Thyroid gland (tissue), 4 donors: ENCODE results near the gene AOC3. TPM values are rescaled to one million over a fixed set of nuclear protein-coding genes. Genes with fewer than 3 reads are reported as not detected.

Experiments used
- DNase-seq, 2 donors: peaks; one replicate each; pipeline ENCODE4 v3.0.0-alpha.2; 2019
- H3K27ac ChIP-seq, 3 donors: fragments of 200-600 bp; sonication (generic); 1 replicate in 2 of 3; 2 replicates in 1 of 3; pipeline ENCODE4 v1.5.1; 2016 to 2019; ENCODE audit warnings: mild to moderate bottlenecking in 1 of 3, moderate library complexity in 1 of 3
- H3K27me3 ChIP-seq: fragments of 200-600 bp; sonication (generic); one replicate; pipeline ENCODE4 v1.5.1; 2019
- H3K36me3 ChIP-seq, 2 donors: fragments of 200-600 bp; sonication (generic); one replicate each; pipeline ENCODE4 v1.5.1; 2016 to 2019
- H3K4me1 ChIP-seq, 2 donors: fragments of 200-600 bp; sonication (generic); one replicate each; pipeline ENCODE4 v1.5.1; 2017 to 2019
- H3K4me3 ChIP-seq, 3 donors: fragments of 200-600 bp; sonication (generic); replicated peaks in 1 of 3; 1 replicate in 2 of 3; 2 replicates in 1 of 3; pipeline ENCODE4 v1.5.1; 2016; ENCODE audit warnings: mild to moderate bottlenecking in 1 of 3
- H3K9me3 ChIP-seq: fragments of 200-600 bp; sonication (generic); one replicate; pipeline ENCODE4 v1.5.1; 2017
- CTCF ChIP-seq, 6 experiments: fragments of 200-600 bp in 3 of 6; fragments of 450-650 bp in 3 of 6; sonication (generic) in 3 of 6; IDR thresholded peaks; one replicate each; pipeline ENCODE4 v1.5.1; 2016 to 2019; ENCODE audit warnings: antibody characterized with exemption in 6 of 6, mild to moderate bottlenecking in 2 of 6, inconsistent platforms in 1 of 6, moderate library complexity in 1 of 6
- POLR2A ChIP-seq, 2 donors: fragments of 450-650 bp; IDR thresholded peaks; one replicate each; pipeline ENCODE4 v1.6.1; 2017; ENCODE audit warnings: antibody characterized with exemption in 2 of 2, mild to moderate bottlenecking in 2 of 2, moderate library complexity in 1 of 2
- WGBS, 2 donors: methylation state at CpG; one replicate each; pipeline ENCODE4 v1.1.5; 2017; 5-methylcytosine and 5-hydroxymethylcytosine counted together
- intact Hi-C: fragments of 100-400 bp; cut with DNase I; formaldehyde crosslinking; loops from one replicate; pipeline ENCODE4 v1.15.1; 2023
- total RNA-seq, 4 donors: library from RNA; depleted of rRNA; stranded (reverse); fragments of >200 nt; gene quantifications; one replicate each; pipeline ENCODE4 v1.2.3, GENCODE V29; 2016

Gene AOC3, protein sequence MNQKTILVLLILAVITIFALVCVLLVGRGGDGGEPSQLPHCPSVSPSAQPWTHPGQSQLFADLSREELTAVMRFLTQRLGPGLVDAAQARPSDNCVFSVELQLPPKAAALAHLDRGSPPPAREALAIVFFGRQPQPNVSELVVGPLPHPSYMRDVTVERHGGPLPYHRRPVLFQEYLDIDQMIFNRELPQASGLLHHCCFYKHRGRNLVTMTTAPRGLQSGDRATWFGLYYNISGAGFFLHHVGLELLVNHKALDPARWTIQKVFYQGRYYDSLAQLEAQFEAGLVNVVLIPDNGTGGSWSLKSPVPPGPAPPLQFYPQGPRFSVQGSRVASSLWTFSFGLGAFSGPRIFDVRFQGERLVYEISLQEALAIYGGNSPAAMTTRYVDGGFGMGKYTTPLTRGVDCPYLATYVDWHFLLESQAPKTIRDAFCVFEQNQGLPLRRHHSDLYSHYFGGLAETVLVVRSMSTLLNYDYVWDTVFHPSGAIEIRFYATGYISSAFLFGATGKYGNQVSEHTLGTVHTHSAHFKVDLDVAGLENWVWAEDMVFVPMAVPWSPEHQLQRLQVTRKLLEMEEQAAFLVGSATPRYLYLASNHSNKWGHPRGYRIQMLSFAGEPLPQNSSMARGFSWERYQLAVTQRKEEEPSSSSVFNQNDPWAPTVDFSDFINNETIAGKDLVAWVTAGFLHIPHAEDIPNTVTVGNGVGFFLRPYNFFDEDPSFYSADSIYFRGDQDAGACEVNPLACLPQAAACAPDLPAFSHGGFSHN
- 10 to 100 TPM in 1 of 4 donors, 1 to 10 TPM in 3; 4.2 to 11.6 (median 5.8) TPM for total RNA-seq

DNA sequence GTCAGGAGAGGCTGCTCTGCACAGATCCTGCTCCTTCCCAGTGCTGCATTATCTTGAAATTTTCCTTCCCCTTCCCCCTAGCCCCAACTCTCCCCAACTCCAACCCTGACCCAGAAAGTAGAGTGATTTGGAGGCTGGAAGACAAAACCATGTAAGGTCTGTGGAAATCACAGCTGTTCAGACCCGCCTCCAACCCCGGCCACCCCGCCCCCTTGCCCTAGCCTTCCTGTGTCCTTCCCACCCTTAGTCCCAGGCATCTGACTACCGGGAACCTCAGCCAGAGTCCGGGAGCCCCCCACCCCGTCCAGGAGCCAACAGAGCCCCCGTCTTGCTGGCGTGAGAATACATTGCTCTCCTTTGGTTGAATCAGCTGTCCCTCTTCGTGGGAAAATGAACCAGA, at the start of gene AOC3:
Gene AOC3, plus strand, starts transcription at position 246 of the 400 bp plus-strand sequence. Its CDS starts 145 bp downstream, at position 391.
- no peak for TF ChIP-seq CTCF (IDR thresholded peaks at IDR 0.05)
- TF ChIP-seq POLR2A (IDR thresholded peaks at IDR 0.05), result no peak
- no peak for DNase-seq

GRCh38 chr17:42803074-42803883, 47.7 kb upstream of the AOC3 start:
- H3K36me3 ChIP-seq, result no peaks in the 10 kb centered on the region
- H3K4me3 ChIP-seq, result no peak overlapping the region
- WGBS, 2 donors, result 33 to 37% methylated on average over 2 of the region's 2 CpGs
- TF ChIP-seq POLR2A (IDR thresholded peaks at IDR 0.05), result no peak
- TF ChIP-seq CTCF (IDR thresholded peaks at IDR 0.05), result no peak
- no peak overlapping the region for H3K27ac ChIP-seq
- no peaks in the 10 kb centered on the region for H3K9me3 ChIP-seq
- DNase-seq, result no peak
- H3K27me3 ChIP-seq, result no peaks in the 10 kb centered on the region
- intact Hi-C loops, result no loop called here
- peaks cover 0 to 6% of the 10 kb centered on the region in 2 donors for H3K4me1 ChIP-seq

More for the DNA sequence above, at the start of gene AOC3:
- Histone ChIP-seq H3K9me3 (no peaks in the 10 kb centered on the region), H3K27me3 (no peaks in the 10 kb centered on the region), H3K27ac (peak within 1 kb of the TSS in 1 of 3 donors; percentile 10), H3K4me1 (peaks cover 8 to 23% of the 10 kb centered on the region in 2 donors), H3K4me3 (no peak within 1 kb of the TSS), H3K36me3 (no peaks in the 10 kb centered on the region)
- 49 to 59% methylated on average over 8 to 9 of the region's 9 CpGs for WGBS, 2 donors
- intact Hi-C loops, result no loop called here

GRCh38 chr17:42804918-42805367, 46.1 kb upstream of the AOC3 start:
- Histone ChIP-seq H3K4me1 (no peaks in the 10 kb centered on the region), H3K27me3 (no peaks in the 10 kb centered on the region), H3K4me3 (no peak overlapping the region), H3K27ac (no peak overlapping the region), H3K9me3 (no peaks in the 10 kb centered on the region), H3K36me3 (peaks cover 0 to 3% of the 10 kb centered on the region in 2 donors)
- 94 to 97% methylated on average over 1 of the region's 1 CpG for WGBS, 2 donors
- DNase-seq, result no peak
- intact Hi-C loops, result no loop called here
- no peak for TF ChIP-seq CTCF (IDR thresholded peaks at IDR 0.05)
- TF ChIP-seq POLR2A (IDR thresholded peaks at IDR 0.05), result no peak

GRCh38 chr17:42806249-42806648, 44.8 kb upstream of the AOC3 start:
- H3K4me3 ChIP-seq, result no peak overlapping the region
- WGBS, 2 donors, result 92 to 93% methylated on average over 1 of the region's 1 CpG
- TF ChIP-seq CTCF (IDR thresholded peaks at IDR 0.05), result no peak
- TF ChIP-seq POLR2A (IDR thresholded peaks at IDR 0.05), result no peak

More at GRCh38 chr17:42806249-42806648, 44.8 kb upstream of the AOC3 start:
- intact Hi-C loops, result no loop called here
- peaks cover 11 to 14% of the 10 kb centered on the region in 2 donors for H3K36me3 ChIP-seq
- no peak overlapping the region for H3K27ac ChIP-seq
- H3K27me3 ChIP-seq, result no peaks in the 10 kb centered on the region
- no peaks in the 10 kb centered on the region for H3K9me3 ChIP-seq
- no peaks in the 10 kb centered on the region for H3K4me1 ChIP-seq
- no peak for DNase-seq
